ENCODE measurements around the gene SIGMAR1. TPM values are rescaled to one million over a fixed set of nuclear protein-coding genes. Genes with fewer than 3 reads are reported as not detected.

Gene SIGMAR1
- total RNA-seq, 1 donor from 2014 or later, result 73.2 TPM

- Histone ChIP-seq H4K20me1 (ENCODE audit: insufficient read depth, low read length) (peaks cover 4% of the 10 kb centered on the region), H3K9ac (ENCODE audit: low read length) (no peak overlapping the region), H2AFZ (ENCODE audit: low read depth, low read length) (no peak overlapping the region), H3K27ac (ENCODE audit: low read depth, low read length) (no peak overlapping the region), H3K4me1 (ENCODE audit: insufficient read depth, low read length) (no peaks in the 10 kb centered on the region), H3K79me2 (ENCODE audit: insufficient read depth, low read length) (no peaks in the 10 kb centered on the region), H3K27me3 (ENCODE audit: insufficient read depth, low read length) (no peaks in the 10 kb centered on the region), H3K4me2 (ENCODE audit: low read length) (no peak overlapping the region), H3K36me3 (ENCODE audit: insufficient read depth, low read length) (no peaks in the 10 kb centered on the region), H3K4me3 (ENCODE audit: insufficient read depth, low read depth, low read length) (no peak overlapping the region), H3K9me3 (ENCODE audit: insufficient read depth, low read depth, low read length) (no peaks in the 10 kb centered on the region)
- no peak overlapping the region for H3K27ac Mint-ChIP-seq (ENCODE audit: unreplicated experiment)
- H3K36me3 Mint-ChIP-seq (ENCODE audit: low read depth, unreplicated experiment), result peaks cover 4% of the 10 kb centered on the region
- TF ChIP-seq EZH2 (IDR thresholded peaks at IDR 0.05; ENCODE audit: insufficient read depth, low read length), result no peak
- TF ChIP-seq, protein P1, sequence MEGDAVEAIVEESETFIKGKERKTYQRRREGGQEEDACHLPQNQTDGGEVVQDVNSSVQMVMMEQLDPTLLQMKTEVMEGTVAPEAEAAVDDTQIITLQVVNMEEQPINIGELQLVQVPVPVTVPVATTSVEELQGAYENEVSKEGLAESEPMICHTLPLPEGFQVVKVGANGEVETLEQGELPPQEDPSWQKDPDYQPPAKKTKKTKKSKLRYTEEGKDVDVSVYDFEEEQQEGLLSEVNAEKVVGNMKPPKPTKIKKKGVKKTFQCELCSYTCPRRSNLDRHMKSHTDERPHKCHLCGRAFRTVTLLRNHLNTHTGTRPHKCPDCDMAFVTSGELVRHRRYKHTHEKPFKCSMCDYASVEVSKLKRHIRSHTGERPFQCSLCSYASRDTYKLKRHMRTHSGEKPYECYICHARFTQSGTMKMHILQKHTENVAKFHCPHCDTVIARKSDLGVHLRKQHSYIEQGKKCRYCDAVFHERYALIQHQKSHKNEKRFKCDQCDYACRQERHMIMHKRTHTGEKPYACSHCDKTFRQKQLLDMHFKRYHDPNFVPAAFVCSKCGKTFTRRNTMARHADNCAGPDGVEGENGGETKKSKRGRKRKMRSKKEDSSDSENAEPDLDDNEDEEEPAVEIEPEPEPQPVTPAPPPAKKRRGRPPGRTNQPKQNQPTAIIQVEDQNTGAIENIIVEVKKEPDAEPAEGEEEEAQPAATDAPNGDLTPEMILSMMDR (IDR thresholded peaks at IDR 0.05; ENCODE audit: insufficient read depth, low read depth, low read length), result no peak
- no peak overlapping the region for H3K4me3 Mint-ChIP-seq (ENCODE audit: unreplicated experiment)
- no peaks in the 10 kb centered on the region for H3K27me3 Mint-ChIP-seq (ENCODE audit: low read depth, unreplicated experiment)
- FAIRE-seq, result no peak
- no peaks in the 10 kb centered on the region for H3K4me1 Mint-ChIP-seq (ENCODE audit: low read depth, unreplicated experiment)
- DNase-seq (ENCODE audit: low read depth), result no peak
- H3K9me3 Mint-ChIP-seq (ENCODE audit: unreplicated experiment), result peaks cover 1% of the 10 kb centered on the region
Observed at GRCh38 chr9:34675869-34676268, 38.3 kb upstream of the SIGMAR1 start.

DNA sequence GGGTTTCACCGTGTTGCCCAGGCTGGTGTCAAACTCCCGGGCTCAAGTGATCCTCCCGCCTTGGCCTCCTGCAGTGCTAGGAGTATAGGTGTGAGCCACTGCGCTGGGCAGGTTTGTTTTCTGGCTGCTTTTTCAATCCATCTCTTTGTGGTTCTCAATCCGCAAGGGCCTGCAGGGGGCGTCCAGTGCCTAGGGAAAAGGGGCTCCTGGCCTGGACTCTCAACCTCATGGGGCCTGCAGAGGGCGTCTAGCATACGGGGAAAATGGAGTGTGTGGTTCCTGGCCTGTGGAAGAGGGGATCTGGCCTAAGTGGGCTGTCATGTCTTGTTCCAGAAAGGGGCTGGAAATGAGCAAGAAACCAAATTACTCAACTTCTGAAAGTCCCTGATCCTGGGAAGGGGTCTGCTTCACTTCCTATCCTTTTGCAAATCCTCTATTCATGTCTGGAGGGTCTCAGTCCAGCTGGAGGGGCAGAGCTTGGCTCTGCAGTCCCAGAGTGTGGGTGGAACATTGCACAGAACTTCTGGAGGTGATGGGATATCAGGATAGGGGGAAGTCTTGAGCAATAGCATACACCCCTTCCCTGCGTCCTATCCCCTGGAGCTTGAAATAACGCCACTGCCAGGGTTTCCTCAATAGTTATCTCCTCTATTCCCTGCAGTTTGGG lies 37.6 kb upstream of the SIGMAR1 start:
- peaks cover 4% of the 10 kb centered on the region for H4K20me1 ChIP-seq (ENCODE audit: insufficient read depth, low read length)
- no peak for FAIRE-seq
- no peak overlapping the region for H2AFZ ChIP-seq (ENCODE audit: low read depth, low read length)

More for the DNA sequence above, 37.6 kb upstream of the SIGMAR1 start:
- peaks cover 8% of the 10 kb centered on the region for H3K36me3 Mint-ChIP-seq (ENCODE audit: low read depth, unreplicated experiment)
- Histone ChIP-seq H3K4me2 (ENCODE audit: low read length) (no peak overlapping the region), H3K9me3 (ENCODE audit: insufficient read depth, low read depth, low read length) (no peaks in the 10 kb centered on the region), H3K79me2 (ENCODE audit: insufficient read depth, low read length) (no peaks in the 10 kb centered on the region), H3K27ac (ENCODE audit: low read depth, low read length) (no peak overlapping the region), H3K27me3 (ENCODE audit: insufficient read depth, low read length) (no peaks in the 10 kb centered on the region), H3K9ac (ENCODE audit: low read length) (no peak overlapping the region), H3K36me3 (ENCODE audit: insufficient read depth, low read length) (no peaks in the 10 kb centered on the region), H3K4me1 (ENCODE audit: insufficient read depth, low read length) (no peaks in the 10 kb centered on the region), H3K4me3 (ENCODE audit: insufficient read depth, low read depth, low read length) (no peak overlapping the region)
- H3K9me3 Mint-ChIP-seq (ENCODE audit: unreplicated experiment), result peaks cover 2% of the 10 kb centered on the region
- no peak overlapping the region for H3K27ac Mint-ChIP-seq (ENCODE audit: unreplicated experiment)
- H3K4me3 Mint-ChIP-seq (ENCODE audit: unreplicated experiment), result no peak overlapping the region
- no peaks in the 10 kb centered on the region for H3K27me3 Mint-ChIP-seq (ENCODE audit: low read depth, unreplicated experiment)
- H3K4me1 Mint-ChIP-seq (ENCODE audit: low read depth, unreplicated experiment), result no peaks in the 10 kb centered on the region
- DNase-seq (ENCODE audit: low read depth), result peak; percentile 26
- TF ChIP-seq, protein P1 (IDR thresholded peaks at IDR 0.05; ENCODE audit: insufficient read depth, low read depth, low read length), result peak; percentile 72
- TF ChIP-seq EZH2 (IDR thresholded peaks at IDR 0.05; ENCODE audit: insufficient read depth, low read length), result no peak

Data from astrocyte (in vitro differentiated cells and primary cell).